GM18868 (cell line): ENCODE results near the gene MED25.
A peak's percentile ranks its signal among the peaks of the same experiment; 100 is the strongest.

Source experiments
- ATAC-seq: cut with Tn5 transposase; IDR thresholded peaks from one replicate; pipeline ENCODE4 v1.9.1; 2021; ENCODE audit warnings: mild to moderate bottlenecking, moderate library complexity; ENCODE audit not compliant: unreplicated experiment

MED25 gene

DNA sequence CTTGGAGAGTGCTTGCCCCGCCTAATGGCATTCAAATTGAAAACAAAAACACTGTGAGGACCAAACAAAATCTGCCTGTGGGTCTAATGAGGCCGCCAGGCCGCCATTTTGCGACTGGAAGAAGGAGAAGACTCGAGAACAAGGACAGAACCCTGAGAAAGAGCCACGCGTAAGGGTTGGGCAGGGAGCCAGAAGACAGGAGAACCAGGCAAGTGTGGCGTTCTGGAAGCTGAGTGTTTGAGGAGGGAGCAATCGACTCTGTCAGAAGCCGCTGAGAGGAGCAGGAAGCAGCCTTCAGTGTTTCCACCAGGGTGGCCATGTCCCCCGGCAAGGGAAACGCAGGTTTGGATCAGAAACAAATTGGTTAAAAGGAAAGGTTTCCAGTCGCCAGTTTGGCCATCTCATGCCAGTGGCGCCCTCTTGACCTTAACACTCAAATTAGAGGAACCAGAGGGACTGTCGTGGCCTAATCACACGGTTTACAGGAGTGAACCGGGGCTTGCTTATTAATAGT is 22.7 kb downstream of the MED25 start:
- no peak for ATAC-seq

DNA sequence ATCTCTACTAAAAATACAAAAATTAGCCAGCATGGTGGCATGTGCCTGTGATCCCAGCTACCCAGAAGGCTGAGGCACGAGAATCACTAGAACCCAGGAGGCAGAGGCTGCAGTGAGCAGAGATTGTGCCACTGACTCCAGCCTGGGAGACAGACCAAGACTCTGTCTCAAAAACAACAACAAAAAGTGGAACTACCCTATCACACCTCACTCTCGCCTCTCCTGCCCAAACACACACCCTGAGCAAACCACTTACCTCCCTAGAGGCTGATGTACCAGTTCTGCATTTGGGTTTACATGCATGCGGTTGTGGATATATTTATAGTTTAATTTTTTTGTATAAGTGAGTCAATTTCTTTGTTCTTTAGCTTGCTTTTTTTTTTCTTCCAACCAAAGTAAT is 25.2 kb downstream of the MED25 start:
- ATAC-seq: no peak

DNA sequence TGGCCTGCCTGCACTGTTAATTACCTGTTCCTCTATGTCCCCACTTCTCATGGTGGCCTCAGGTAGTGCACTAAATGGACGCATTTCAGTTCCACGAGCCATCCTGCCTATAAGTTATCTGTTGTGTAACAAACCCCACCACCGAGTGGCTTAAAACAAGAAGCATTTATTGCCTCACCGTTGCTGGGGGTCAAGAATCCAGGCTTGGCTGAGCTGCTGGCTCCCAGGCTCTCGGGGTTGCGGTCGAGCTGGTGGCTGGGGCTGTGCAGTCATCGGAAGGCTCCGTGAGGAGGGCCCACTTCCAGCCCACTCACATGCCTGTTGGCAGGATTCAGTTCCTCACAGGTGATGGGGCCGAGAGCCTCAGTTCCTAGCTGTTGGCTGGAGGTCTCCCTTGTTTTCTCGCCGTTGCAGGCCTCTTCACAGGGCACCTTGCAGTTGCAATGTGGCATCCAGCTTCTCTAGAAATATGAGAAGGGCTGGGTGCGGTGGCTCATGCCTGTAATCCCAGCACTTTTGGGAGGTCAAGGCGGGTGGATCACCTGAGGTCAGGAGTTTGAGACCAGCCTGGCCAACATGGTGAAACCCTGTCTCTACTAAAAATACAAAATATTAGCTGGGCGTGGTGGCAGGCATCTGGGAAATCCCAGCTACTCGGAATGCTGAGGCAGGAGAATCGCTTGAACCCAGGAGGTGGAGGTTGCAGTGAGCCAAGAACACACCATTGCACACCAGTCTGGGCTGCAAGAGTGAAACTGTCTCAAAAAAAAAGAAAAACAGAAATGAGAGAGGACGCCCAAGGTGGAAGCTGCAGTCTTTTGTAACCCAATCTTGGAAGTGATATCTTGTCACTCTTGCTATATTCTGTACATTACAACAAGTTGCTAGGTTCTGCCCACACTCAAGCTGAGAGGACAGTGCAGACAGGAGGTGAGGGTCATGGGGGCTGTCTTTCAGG is 26.3 kb downstream of the MED25 start:
- no peak for ATAC-seq

DNA sequence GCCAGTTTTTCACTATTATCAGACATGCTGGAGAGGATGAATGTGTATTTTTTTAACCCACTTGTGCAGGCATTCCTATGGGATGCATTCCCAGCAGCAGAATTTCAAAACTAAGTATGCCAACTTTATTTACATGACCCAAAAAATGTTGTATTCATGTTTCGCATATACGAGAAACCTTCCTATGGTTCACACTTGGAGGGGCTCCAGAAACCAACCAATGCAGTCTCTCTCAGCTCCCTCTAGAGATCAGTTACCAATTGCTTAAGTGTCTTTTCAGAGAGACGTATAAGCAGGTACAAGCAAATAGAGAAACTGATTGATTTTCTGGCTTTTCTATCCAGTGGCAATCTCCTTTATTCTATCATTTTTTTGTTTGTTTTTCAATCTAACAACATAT is 27.3 kb downstream of the MED25 start:
- ATAC-seq: no peak

DNA sequence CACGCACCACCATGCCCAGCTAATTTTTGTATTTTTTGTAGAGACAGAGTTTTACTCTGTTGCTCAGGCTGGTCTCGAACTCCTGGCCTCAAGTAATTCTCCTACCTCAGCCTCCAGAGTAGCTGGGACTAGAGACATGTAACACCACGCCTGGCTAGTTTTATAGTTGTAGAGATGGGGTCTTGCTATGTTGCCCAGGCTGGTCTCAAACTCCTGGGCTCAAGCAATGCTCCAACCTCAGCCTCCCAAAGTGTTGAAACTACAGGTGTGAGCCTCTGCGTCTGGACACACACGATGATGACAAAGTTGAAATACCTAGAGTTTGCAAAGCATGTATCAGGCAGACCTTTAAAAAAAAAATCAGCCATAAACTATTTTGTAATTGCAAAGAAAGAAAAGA is 28.3 kb downstream of the MED25 start:
- no peak for ATAC-seq

DNA sequence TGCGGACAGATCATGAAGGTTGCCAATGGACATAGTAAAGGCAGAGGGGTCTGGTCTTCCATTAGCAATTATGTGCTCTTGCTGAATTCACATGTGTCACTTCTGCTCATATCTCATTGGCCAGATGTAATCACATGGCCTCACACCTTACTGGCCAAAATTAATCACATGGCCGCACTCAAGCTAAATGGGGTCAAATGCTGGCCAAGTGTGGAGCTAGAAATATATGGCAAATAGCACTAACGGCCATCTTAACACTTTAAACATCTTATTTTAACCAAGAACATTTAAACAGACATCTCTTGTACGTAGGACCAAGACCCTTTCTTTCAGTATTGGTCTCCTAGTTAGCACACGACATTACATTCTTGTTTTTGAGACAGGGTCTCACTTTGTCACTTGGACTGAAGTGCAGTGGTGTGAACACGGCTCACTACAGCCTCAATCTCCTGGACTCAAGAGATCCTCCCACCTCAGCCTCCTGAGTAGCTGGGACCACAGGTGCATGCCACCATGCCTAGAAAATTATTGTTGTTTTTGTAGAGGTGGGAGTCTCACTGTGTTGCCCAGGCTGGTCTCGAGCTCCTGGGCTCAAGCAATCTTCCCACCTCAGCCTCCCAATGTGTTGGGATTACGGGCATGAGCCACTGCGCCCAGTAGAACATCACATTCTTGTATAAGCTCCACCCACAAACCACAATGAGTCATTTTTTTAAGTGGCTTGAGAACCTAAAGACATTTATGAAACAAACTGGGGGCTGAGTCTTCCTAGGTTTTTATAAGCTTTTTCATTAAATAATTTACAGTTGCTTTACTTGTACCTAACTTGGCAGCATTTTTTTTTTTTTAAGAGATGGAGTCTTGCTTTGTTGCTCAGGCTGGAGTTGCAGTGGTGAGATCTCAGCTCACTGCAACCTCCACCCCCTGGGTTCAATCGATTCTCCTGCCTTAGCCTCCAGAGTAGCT is 29.9 kb downstream of the MED25 start:
- ATAC-seq: no peak

DNA sequence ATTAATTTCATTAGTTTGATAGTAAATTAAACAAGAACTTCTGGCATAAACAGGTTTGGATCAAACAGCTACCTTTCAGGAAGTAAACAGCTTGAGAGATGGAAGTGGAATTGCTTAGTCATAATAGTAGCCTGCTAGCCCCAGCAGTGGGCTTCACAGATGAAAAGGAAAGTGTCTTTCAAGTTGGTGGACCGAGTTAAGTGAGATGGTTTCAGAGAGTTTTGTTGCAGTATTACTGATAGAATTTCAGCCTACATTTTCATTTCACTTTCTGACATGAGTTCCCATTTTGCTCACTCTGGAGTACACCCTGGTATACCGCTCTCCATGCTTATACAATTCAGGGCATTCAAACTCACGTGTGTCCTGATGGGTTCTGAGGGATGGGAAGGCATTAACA is 30.8 kb downstream of the MED25 start:
- no peak for ATAC-seq

DNA sequence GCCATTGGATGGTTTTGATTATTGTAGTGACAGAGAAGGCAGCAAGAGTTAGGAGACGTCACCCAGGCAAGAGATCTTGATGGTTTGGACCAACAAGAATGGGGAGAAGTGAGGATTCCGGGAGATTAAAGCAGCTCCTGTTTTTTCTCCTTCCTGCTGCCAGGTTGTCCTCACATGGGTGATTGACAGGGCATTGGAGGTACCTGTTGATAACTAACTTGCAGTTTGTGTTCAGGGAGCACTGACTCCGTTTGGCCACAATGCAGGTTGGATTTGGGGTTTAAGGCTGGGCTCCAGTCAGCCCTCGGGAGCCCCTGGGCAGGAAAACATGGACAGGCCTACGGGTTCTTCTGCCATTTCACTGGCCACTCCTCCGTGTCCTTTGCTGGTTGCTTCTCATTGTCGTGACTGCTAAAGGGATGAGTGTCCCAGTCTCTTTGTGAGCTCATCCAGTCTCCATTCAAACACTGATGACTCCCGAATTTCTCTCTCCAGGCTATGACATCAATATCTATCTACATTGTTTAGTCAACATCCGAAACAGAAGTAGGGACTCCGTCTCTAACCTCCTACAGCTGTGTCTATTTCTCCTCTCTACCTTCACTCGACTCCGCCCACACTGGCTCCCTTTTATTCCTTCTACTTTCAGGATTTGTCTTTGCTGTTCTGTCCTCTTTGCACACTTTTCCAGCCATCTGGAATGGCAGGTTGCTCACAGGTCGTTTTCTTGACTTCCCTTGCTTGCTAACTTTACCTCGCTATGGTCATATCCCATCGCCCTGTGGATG is 31.5 kb downstream of the MED25 start:
- ATAC-seq: no peak

DNA sequence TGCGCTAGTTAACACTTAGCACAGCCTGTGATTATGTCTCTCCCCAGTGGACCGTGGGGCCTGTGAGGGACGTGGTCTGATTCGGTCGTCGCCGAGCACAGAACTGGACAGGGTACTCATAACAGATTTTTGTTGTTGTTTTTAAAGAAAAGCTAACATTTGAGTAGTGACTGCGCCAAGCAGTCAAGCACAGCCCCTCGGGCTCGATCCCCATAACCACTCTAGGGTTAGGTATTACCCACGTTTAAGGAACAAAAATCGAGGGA is 32.1 kb downstream of the MED25 start:
- ATAC-seq: no peak

DNA sequence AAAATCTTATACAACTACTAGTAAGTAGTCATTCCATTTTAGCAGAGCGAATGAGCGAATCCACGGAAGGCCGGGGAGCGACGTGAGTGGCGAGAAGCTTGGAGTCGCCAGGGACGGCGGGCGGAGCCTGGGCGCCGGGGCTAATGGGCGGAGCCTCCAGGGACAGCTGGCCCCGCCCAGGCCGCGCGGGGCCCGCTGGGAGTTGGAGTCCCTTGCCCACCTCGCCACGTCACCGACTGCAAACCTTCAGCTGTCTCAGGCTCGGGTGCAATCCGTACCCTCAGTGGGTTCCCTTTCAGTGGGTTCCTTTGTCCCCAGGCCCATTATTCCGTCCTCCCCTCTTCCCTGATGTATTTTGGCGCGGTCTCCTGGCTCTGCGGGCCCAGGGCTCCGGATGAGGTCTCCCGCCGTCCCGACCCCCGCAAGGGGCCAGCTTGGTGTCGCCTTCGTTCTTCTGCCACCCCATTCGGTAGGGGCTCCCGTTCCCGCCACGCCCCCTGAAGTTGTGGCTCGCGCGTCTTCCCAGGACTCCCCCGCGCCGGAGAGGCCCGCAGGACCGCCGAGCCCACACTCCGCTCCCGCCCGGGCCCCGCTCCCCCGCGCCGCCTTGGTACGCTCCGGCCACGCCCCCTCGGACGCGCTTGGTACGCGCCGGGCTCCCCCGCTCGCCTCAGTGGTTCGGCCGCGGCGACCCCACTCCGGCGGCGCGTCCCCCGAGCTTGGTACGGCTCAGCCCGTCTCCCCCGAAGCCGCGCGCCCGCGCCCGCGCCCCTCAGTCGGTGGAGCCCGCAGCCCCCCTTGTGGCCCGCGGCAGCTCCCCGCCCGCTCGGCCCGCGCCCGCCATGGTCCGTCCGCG is 32.6 kb downstream of the MED25 start, which contains the start of gene PTOV1:
PTOV1 (plus strand) TSS at position 673 of the 856 bp plus-strand sequence.
- ATAC-seq: peak; percentile 75

DNA sequence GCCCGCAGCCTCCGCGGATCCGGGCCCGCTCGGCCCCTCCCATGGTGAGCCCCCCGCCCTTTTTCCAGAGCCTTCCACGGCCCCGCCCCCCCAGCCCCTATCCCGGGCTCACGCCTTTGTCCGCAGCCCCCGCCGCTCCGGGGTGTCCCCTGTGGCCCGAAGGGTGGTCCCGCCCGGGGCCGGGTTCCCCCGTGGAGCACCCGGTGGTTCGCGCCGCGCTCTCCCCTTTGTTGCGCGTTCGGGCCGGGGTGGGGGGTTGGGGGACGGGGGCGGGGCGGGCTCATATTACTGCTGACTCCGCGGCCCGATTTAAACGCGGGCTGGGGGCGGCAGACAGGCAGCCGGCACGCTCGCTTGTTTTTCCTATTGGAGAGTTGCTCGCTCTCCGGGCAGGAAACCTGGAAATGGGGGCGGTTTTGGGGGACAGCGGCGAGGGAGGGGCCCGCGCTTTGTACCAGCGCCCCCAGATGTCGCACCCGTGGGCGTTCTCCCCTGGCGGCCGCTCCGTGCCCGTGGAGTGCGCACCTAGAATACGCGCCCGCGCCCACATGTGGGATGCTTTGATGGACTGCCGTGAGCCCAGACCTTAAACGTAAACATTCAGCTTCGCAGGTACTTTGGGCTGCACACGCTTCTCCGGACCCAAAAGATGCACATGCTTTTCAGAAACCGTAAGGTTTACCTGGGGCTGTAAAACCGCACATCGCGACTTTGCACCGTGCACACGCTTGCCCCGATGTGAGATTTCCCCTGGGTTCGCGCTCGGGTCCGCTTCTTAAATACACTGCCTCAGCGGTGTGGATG is 33.6 kb downstream of the MED25 start:
- peak; percentile 5 for ATAC-seq

DNA sequence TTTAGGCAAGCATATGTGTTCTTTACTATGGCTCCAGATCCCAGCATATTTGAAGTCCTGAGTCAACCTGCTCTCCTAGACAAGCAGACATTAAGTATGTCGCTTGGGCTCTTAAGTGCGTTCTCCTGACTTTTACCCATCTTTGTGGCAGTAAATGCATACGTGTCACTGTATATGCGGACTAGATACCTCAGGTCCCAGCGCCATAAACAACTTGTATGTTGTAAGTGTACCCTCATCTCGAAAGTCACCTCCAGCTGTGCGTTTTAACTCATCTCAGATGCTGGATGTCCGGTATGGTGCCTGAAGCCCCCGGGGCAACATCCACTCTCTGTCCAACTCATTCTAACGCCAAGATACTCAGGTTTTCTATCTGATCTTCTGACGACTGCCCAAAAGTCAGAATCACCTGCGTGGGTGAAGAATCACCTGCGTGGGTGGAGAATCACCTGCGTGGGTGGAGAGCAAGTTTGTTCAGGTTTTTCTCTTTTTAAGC is 34.6 kb downstream of the MED25 start:
- ATAC-seq: no peak

DNA sequence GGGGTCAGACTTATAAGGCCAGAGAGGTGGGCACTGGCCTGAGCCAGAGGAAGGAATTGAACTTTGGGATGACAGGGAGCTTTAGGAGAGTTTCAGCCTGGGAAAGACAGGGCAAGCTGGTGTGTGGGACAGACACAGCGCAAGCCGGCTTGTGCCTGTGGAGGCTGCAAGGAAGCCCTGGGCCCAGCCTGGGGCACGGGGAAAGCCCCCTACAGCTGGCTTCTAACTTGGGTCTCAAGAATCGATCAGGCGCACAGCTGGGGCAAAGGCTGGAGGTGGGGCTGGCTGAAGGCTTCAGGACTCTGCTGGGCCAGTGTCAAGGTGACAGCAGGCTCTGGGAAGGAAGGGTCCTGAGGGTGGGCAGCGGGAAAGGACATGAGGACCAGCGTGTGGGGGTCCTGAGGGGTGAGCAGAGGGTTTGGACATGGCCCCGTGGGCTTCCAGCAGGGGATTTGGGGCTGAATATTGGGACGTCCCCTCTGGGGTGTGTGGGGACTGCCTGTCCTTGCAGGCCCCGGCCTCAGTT is 35.8 kb downstream of the MED25 start:
- no peak for ATAC-seq

DNA sequence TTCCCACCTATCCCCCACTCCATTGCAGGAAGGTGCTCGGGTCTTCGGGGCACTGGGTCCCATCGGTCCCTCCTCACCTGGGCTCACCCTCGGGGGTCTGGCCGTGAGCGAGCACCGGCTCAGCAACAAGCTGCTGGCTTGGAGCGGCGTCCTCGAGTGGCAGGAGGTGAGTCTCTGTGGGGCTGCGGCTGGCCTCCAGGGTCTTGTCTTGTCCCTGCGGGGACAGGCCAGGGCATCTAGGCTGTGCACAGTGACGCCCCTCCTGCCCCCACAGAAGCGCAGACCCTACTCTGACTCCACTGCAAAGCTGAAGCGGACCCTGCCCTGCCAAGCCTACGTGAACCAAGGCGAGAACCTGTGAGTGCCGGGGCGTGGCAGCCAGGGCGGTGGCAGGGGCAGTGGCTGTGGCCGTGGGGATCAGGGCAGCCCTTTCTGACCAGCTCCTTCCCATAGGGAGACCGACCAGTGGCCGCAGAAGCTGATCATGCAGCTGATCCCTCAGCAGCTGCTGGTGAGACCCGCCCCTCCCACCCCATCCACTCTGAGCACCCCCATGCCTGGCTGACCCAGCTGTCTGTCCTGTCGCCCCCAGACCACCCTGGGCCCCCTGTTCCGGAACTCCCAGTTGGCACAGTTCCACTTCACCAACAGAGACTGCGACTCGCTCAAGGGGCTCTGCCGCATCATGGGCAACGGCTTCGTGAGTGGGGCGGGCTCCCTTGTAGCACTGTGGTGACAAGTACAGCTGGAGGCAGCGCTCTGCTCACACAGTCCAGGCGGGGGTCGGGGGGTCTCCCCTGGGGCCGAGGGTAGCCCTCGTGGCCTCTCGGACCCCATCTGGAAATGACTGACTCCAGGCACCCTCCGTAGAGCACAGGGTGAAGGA is 36.5 kb downstream of the MED25 start:
- no peak for ATAC-seq

DNA sequence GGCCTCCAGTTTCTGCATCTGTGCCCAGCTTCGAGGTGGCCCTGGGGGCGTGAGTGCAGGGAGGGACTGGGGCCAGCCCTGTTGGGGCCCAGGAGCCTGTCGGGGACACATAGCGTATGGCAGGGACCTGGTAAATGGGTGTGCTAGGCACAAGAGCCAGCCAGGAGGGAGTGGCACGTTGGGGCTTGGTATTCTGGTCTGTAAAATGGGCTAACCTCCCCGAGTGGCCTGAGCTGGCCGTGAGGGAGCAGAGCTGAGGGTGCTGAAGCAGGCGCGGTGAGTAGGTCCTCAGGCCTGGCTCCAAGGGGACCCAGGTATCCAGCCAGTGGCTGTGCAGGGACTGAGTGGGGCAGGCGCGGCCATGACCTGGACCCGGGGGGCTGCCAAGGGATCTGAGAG is 37.2 kb downstream of the MED25 start:
- no peak for ATAC-seq

DNA sequence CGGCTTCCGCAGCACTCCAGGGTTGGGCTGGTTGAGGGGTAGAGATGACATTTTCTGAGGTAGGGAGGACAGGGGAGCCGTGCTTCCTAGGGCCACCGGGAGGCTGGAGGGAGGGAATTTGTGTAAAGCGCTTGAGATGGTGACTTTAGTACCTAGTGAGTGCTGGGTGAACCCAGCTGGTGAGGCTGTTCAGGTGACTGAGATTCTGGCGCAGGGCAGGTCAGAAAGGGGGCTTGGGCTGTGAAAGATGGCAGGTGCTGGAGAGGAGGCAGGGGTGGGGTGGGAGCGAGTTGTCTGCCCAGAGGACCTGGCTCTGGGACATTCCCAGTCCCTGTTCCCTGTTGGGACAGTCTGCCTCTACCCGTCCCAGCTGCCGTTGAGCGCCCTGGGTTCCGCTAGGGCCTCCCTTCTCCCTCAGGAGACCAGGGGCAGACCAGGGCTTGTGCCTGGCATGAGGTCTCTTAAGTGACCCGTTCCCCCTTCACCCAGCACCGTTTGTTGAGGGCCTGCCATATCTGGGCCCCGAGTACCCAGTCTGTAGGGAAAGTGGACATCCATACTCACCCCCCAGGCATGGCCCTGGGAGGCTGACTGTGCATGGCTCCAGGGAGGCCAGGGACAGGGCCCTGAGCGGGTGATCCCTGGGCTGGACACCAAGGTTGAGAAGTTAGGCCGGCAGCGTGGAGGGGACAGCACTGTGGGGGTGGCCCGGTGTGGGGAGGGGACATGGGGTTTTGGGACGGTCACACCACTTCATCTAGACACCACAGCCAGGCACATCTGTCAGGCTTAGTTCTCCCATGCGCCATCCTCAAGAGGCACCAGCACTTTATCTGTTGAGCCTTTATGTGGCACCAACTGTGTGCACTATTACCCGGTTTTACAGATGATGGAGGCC is 37.8 kb downstream of the MED25 start:
- ATAC-seq: no peak

DNA sequence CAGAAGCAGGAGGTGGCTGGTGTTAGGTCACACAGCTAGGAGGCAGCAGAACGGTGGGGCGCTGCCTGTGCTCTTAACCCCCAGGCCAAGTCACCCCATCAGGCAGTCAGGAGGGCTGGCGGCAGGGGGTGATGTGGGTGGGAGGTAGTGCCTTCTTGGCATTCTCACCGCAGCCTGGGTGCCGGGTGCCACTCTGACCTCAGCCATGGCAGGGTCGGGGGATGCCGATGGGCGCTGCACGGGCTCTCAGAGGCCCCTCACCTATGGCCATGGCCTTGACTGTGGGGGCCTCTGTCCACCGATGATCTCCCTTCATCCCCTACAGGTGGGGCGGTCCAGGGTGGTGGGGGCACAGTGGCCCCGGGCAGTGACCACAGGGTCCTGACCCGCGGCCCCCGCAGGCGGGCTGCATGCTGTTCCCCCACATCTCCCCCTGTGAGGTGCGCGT is 38.5 kb downstream of the MED25 start:
- no peak for ATAC-seq
